SW 1271 (cell line): ENCODE data around the gene MPHOSPH6.
"Not testable (repeated sequence)": the region's sequence is repeated elsewhere in the genome, so short reads cannot be mapped to it uniquely, and the experiment has no call there.

ENCODE experiments used
- DNase-seq, 2 experiments: peaks; one replicate each; lab custom pipeline; 2025; lab: John Stamatoyannopoulos, UW

The MPHOSPH6 gene

GRCh38 chr16:82175627-82176026 lies 5.6 kb upstream of the MPHOSPH6 start:
- no peak for DNase-seq

GRCh38 chr16:82167670-82168069 lies 2.4 kb downstream of the MPHOSPH6 start:
- no peak for DNase-seq

DNA sequence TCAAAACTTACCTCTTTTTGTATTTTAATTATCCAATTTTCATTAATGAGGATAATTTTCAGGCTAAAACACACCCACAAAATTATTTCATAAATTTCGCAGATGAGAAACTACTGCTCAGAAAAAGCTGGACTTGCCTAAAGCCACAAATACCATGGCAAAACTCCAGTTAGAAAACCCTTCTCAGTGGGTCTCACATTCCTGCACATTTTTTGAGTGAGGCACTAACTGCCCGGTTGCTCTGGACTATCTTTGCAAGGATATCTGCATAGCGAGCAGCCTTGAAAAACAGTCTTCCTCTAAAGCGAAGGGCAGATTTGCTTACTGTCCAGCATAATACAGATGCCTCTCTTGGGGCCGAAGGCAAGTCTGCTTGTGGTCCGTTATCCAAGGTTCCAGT lies 9.8 kb downstream of the MPHOSPH6 start:
- DNase-seq = no peak

DNA sequence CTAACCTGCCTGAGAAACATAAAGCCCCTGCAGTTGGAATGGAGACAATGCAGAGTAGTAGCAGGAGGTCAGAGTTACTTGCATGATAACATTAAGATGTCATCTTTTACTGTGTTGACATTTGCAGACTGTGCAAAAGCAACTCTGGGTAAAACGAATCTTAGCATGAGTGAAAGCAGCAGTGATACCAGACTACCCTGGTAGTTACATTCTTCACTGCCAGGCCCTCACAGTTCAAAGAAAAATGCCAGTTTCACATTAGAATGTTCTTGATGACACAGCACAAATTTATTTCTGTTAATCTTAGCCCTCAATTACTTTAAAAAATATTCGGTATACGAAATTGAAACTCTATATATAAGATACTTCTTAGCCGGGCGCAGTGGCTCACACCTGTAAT lies 12.2 kb downstream of the MPHOSPH6 start:
- no peak for DNase-seq

- no peak for DNase-seq
Observed at GRCh38 chr16:82157534-82157812, 12.6 kb downstream of the MPHOSPH6 start.

GRCh38 chr16:82156761-82157533 lies 13.1 kb downstream of the MPHOSPH6 start:
- no peak for DNase-seq

DNA sequence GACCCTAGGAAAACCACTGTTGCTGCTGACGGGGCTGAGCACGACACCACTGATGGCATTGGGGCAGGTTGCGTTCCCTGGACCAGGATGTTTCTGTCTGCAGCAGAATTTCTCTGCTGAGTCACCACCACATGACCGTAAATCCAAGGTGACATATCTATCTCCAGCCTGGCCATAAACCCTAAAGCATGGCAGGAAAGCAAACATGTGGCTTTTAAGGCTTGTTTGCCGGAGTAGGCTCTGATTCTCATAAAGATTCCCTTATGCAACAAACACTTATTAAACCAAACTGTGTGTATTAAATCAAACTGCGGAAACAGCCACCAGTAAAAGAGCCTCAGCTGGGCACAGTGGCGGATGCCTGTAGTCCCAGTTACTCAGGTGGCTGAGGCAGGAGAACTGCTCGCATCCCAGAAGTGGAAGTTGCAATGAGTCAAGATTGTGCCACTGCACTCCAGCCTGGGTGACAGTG lies 17.3 kb downstream of the MPHOSPH6 start:
- DNase-seq = no peak

DNA sequence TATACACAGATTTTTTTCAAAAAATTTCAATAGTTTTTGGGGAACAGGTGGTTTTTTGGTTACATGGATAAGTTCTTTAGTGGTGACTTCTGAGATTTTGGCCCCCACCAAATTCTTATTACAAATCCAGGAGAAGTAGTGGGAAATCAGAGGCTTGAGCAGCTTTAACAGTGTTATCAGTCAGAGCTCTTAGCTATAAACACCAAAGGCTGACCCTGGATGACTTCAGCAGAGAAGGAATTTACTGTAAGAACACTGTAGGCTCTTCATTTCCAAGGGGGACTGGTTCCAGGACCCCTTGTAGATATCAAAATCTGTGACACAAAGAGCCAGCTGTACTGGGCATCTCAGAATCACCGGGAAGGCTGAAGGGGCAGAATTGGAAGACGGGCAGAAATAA lies 17.8 kb downstream of the MPHOSPH6 start:
- DNase-seq = no peak

DNA sequence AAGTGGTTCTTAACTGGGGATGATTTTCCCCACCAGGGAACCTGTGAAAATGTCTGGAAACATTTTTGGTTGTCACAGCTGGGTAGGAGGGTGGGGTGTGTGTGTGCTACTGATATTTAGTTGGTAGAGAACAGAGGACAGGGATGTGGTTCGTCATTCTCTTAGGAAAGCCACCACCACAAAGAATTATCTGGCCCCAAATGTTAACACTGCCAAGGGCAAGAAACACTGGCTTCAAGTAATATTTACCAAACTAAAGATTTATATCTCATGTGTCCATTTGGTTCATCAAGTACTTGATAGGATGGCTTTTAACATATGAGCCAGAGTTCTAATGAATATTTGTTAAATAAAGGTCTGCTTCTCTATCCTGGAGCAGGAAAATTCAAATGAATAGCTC lies 19.5 kb downstream of the MPHOSPH6 start:
- DNase-seq = no peak

GRCh38 chr16:82149536-82149935 lies 20.5 kb downstream of the MPHOSPH6 start:
- no peak for DNase-seq

- DNase-seq = no peak
Observed at GRCh38 chr16:82147546-82147945, 22.5 kb downstream of the MPHOSPH6 start.

- no peak for DNase-seq
Observed at GRCh38 chr16:82146957-82147356, 23.1 kb downstream of the MPHOSPH6 start.

GRCh38 chr16:82146556-82146955 lies 23.5 kb downstream of the MPHOSPH6 start:
- DNase-seq = no peak

DNA sequence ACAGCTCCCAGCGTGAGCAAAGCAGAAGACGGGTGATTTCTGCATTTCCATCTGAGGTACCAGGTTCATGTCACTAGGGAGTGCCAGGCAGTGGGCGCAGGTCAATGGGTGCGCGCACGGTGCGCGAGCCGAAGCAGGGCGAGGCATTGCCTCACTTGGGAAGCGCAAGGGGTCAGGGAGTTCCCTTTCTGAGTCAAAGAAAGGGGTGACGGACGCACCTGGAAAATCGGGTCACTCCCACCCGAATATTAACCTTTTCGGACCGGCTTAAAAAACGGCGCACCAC lies 30.8 kb downstream of the MPHOSPH6 start:
- not testable (repeated sequence) for DNase-seq

- no peak for DNase-seq
Observed at GRCh38 chr16:82138478-82139285, 31.3 kb downstream of the MPHOSPH6 start.

DNA sequence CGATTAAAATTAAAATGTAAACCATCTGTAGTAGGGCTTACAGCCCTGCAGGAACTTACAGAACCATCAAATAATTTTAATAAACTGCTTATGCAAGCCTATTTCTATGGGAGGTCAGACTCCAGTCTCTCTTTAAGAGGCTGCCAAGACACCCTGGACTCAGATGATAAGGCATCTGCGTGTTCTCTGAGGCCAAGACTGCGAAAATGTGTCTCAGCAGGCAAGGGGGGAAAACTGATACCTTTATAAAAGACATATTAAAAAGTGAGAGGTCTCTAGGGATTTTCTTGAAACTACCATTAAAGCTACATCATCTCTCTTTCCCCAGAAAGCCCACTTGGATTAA lies 32.2 kb downstream of the MPHOSPH6 start:
- DNase-seq = no peak

- no peak for DNase-seq
Observed at GRCh38 chr16:82136956-82137821, 32.8 kb downstream of the MPHOSPH6 start.

- DNase-seq = no peak
Observed at GRCh38 chr16:82135844-82136243, 34.2 kb downstream of the MPHOSPH6 start.

DNA sequence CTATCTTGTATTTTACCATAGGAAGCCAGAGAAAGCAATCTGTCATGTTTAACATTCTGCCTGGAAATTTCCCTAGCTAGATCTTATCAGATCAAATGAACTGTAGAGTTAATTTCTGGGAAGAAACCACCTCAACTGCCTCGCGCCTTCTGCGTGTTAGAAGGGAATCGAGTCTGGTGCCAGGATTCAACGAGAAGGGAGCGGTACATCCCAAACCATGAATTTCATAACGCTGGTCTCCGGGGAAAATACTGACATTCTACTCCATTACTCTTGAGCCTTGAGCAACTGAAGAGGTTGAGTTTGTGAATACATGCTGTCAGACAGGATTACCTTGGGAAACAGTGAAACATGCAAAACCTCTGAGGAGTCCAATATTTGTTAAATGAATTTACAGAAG lies 35.2 kb downstream of the MPHOSPH6 start:
- no peak for DNase-seq

DNA sequence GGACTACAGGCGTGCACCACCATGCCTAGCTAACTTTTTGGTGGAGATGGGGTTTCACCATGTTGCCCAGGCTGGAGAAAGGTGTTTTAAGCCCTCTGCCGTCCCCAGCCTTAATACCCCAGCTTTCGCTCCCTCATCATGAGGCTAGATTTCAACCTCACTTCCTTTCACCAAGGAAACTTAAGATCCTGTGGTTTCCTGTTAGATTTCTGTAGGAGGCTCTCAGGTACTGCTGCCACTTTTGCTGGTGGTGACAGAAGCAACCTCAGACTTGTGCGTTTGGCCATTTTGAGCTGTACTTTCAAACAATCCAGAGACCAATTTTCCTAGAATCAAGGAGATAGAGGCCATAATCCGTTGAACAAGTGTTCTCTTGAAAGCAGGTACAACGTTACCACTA lies 36.2 kb downstream of the MPHOSPH6 start:
- no peak for DNase-seq

GRCh38 chr16:82129881-82130280 lies 40.1 kb downstream of the MPHOSPH6 start:
- DNase-seq = no peak

DNA sequence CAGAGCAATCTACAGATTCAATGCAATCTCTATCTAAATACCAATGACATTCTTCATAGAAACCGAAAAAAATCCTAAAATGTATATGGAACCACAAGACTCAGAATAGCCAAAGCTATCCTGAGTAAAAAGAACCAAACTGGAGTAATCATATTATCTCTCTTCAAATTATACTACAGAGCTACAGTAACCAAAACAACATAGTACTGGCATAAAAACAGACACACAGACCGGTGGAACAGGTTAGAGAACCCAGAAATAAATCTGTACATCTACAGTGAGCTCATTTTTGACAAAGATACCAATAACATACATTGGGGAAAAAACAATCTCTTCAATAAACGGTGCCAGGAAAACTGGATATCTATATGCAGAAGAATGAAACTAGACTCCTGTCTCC lies 45.4 kb downstream of the MPHOSPH6 start:
- DNase-seq = no peak

DNA sequence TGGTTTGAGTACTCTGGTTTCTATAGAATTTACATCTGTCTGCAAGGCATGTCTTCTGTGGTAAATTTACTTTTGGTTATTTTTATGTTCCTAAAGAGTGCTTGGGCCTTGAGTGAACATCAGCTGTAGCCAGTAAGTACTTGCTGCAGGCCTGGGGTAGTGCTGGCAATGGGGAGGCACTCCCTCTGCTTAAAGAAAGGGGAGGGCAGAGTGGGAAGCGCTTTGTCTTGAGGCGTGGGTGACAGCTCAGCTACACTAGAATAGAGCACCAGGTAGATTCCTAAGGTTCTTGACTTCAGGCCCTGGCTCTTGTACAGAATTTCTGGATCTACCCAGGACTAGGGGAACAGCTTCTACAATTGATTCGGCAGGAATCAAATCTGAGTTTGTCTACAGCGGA lies 50.6 kb downstream of the MPHOSPH6 start:
- no peak for DNase-seq
